WI38 (cell line): ENCODE measurements around the gene MUC4.

Experiments used
- H3K4me3 ChIP-seq: 2 replicates; pipeline ENCODE4 v1.5.1; 2011; ENCODE audit warnings: low read depth, mild to moderate bottlenecking, control low read depth, low read length
- TF ChIP-seq, protein P1 (sequence below): IDR thresholded peaks from 2 replicates; pipeline ENCODE4 v1.5.1; 2012; ENCODE audit warnings: low read depth, mild to moderate bottlenecking, control low read depth, low read length

The MUC4 gene

DNA sequence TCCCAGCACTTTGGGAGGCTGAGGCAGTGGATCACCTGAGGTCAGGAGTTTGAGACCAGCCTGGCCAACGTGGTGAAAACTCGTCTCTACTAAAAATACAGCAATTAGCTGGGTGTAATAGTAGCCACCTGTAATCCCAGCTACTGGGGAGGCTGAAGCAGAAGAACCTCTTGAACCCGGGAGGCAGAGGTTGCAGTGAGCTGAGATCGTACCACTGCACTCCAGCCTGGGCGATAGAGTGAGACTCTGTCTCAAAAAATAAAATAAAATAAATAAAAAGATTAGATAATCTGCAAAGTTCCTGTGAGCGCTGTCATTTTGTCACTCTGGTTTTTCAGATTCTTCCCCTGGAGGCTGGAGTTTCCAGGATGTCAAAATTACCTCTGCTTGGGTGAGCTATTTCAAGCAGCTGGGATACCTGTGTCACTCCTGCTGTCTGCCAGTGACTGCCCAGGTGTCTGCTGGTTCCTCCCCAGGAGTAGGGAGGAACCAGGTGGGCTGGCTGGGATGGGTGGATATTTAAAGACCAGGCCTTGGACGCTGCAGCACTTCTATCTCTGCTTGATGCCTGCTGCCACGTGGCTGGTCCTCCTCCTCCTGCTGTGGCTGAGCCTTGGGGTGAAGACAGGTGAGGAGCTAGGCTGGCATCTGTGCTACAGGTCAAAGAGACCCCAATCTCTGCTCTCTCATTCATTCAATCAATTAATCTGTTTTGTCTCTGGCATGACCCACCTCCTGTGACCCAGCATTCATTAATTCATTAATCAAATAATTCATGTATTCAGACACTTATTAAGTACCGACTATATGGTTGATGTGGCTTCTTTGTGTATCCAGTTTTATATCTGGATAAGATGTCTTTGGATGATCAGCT lies 110.5 kb downstream of the MUC4 start:
- TF ChIP-seq, protein P1, sequence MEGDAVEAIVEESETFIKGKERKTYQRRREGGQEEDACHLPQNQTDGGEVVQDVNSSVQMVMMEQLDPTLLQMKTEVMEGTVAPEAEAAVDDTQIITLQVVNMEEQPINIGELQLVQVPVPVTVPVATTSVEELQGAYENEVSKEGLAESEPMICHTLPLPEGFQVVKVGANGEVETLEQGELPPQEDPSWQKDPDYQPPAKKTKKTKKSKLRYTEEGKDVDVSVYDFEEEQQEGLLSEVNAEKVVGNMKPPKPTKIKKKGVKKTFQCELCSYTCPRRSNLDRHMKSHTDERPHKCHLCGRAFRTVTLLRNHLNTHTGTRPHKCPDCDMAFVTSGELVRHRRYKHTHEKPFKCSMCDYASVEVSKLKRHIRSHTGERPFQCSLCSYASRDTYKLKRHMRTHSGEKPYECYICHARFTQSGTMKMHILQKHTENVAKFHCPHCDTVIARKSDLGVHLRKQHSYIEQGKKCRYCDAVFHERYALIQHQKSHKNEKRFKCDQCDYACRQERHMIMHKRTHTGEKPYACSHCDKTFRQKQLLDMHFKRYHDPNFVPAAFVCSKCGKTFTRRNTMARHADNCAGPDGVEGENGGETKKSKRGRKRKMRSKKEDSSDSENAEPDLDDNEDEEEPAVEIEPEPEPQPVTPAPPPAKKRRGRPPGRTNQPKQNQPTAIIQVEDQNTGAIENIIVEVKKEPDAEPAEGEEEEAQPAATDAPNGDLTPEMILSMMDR = no peak
- no peak overlapping the region for H3K4me3 ChIP-seq

DNA sequence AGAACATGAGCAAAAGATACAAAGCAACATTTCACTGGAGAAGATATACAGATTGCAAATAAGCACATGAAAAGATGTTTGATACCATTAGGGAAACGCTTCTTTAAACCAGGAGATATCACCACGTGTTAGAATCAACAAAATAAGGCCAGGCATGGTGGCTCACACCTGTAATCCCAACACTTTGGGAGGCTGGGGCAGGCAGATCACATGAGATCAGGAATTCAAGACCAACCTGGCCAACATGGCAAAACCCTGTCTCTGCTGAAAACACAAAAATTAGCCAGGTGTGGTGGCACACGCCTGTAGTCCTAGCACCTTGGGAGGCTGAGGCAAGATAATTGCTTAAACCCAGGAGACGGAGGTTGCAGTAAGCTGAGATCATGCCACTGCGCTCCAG lies 111.4 kb downstream of the MUC4 start:
- H3K4me3 ChIP-seq = no peak overlapping the region
- TF ChIP-seq, protein P1 = no peak

DNA sequence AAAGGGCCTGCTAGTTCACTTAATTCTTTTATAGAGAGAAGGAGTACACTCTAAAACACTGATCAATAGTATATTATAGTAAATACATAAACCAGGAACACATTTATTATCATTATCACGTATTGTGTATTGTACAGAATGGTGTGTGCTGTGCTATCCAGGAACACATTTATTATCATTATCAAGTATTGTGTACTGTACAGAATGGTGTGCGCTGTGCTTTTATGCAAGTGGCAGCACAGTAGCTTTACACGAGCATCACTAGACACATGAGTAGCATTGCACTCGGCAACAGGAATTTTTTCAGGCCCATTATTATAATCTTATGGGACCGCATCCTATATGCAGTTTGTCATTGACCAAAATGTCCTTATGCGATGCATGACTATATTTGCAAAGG lies 111.9 kb downstream of the MUC4 start:
- TF ChIP-seq, protein P1 = no peak
- H3K4me3 ChIP-seq = no peak overlapping the region

DNA sequence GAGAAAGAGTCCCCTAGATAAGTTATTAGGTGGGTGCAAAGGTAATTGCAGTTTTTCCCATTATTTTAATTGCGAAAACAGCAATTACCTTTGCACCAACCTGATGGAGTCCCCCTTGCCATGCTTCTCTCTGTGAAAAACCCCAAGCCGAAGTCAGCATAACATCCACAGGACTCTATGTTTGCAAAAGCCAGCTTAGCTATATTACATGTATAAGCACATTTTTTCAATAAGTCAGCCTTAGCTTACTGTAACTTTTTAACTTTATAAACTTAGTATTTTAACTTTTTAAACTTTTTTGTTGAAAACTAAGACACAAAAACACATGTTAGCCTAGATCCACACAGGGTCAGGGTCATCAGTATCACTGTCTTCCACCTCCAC lies 112.3 kb downstream of the MUC4 start:
- no peak overlapping the region for H3K4me3 ChIP-seq
- TF ChIP-seq, protein P1 = no peak

DNA sequence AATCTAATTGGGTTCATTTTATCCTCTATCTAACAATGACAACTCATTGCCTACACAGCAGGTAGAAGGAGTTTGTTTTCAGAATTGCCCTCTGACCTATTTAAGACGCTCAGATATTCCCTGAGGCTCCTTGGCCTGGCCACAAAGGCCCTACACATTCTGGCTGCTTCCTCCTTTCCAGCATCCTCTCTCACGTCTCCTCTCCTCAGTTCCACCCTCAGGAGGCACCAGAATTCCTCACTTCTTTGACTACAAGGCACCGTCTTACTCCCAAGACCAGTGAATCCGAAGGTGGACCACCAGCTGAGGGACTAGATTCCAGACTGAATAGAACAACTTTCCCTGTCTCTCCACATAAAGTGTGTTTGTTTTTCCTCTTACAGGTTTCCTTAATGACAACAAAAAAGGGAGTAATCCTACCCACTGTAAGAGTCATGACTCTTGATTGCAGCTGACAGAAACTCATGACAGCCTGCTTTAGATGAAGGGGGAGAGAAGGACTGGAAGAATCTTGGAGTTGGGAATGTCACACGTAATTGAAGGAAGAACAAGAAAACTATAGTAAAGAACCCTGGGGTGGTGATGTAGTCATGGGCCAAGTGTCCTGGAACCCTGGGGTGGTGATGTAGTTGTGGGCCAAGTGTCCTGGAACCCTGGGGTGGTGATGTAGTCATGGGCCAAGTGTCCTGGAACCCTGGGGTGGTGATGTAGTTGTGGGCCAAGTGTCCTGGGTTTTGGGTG lies 112.9 kb downstream of the MUC4 start:
- H3K4me3 ChIP-seq = no peak overlapping the region
- TF ChIP-seq, protein P1 = no peak

DNA sequence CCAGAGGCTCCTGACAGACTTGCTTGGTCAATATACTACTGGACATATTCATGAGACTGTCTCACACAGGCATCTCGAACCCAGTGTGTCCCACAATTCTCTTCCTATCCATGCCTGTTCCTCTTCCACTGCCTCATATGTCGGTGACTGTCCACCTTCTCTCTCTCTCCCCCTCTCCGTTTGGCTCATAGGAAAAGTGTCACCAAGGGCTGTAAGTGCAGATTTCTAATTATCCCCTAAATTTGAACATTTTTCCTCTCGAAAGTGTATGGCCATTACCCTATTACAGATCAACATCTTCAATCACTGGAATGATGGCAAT lies 113.4 kb downstream of the MUC4 start:
- no peak overlapping the region for H3K4me3 ChIP-seq
- TF ChIP-seq, protein P1 = no peak

DNA sequence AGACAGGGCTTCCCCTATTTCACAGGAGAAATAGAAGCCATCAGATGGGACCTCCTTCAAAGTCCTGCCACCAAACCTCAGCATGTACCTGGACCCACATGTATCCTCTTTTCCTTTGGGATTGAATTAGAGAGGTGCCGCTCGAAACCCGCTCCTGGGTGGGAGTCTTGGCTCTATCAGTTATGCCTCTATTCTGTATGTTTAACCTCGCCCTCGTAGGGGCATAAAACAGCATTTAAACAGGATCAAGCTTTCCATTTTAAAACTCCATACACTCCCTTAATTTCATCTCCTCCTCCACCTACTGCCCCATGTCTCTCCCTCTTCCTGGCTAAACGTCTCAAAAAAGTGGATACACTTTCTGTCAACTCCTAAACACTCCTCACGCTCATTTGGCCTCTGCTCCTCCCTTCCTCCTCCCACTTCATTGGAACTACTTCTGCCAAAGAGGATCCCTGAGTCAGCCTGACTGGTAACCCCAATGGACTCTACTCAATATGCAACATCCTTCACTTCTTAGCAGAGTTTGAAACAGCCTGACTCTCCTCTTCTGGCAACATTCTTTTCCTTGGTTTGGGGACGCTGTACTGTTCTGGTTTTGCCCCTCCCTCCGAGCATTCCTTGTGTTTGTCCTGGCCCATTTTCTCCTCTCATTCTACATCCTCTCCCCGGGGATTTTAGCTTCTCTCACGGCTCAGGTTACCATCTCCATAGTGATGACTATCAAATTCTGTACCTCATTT lies 114.0 kb downstream of the MUC4 start:
- no peak overlapping the region for H3K4me3 ChIP-seq

More for the DNA sequence above, 114.0 kb downstream of the MUC4 start:
- TF ChIP-seq, protein P1 = no peak
